Spinal cord (tissue), 10 donors: ENCODE results near the gene ING5. TPM values are rescaled to one million over a fixed set of nuclear protein-coding genes. Genes with fewer than 3 reads are reported as not detected.

Experiments used
- DNase-seq, 6 donors: peaks; one replicate each; pipeline versions ENCODE4 v3.0.0 to v3.0.0-alpha.2; 2013 to 2015; ENCODE audit warnings: low spot score in 6 of 6, low read depth in 4 of 6
- H3K27ac ChIP-seq: one replicate; pipeline ENCODE4 v1.5.1; 2013; ENCODE audit warnings: low read depth, low read length, control low read depth
- H3K27me3 ChIP-seq: one replicate; pipeline ENCODE4 v1.6.1; 2013; ENCODE audit warnings: low read length; ENCODE audit not compliant: control insufficient read depth, insufficient read depth
- H3K36me3 ChIP-seq: one replicate; pipeline ENCODE4 v1.6.1; 2013; ENCODE audit warnings: low read length; ENCODE audit not compliant: control insufficient read depth, insufficient read depth
- H3K4me1 ChIP-seq: one replicate; pipeline ENCODE4 v1.6.1; 2013; ENCODE audit warnings: low read length; ENCODE audit not compliant: control insufficient read depth, insufficient read depth
- H3K4me3 ChIP-seq: one replicate; pipeline ENCODE4 v1.5.1; 2013; ENCODE audit warnings: low read depth, low read length, control low read depth
- H3K9me3 ChIP-seq: one replicate; pipeline ENCODE4 v1.6.1; 2013; ENCODE audit warnings: low read length; ENCODE audit not compliant: control insufficient read depth, insufficient read depth
- WGBS: methylation state at CpG from one replicate; pipeline ENCODE4 v1.1.5; 2013; ENCODE audit warnings: missing lambda C conversion rate; ENCODE audit not compliant: insufficient coverage; 5-methylcytosine and 5-hydroxymethylcytosine counted together
- polyA plus RNA-seq, 2 donors: library from polyadenylated mRNA; unstranded; fragments of 120-200 nt; gene quantifications; one replicate each; pipeline ENCODE4 v1.2.1, GENCODE V29; 2013; ENCODE audit not compliant: insufficient read length in 2 of 2
- total RNA-seq, 2 donors: library from RNA; depleted of rRNA in 1 of 2; stranded (reverse); fragments of 120-200 nt in 1 of 2; fragments of >200 nt in 1 of 2; gene quantifications; one replicate each; pipeline versions ENCODE4 v1.2.3 to v1.2.4, GENCODE V29; 2013 to 2014
- donor health status: healthy.

The ING5 gene
- total and polyA plus RNA-seq, 4 donors: 29.9 to 51.2 (median 35.8) TPM

DNA sequence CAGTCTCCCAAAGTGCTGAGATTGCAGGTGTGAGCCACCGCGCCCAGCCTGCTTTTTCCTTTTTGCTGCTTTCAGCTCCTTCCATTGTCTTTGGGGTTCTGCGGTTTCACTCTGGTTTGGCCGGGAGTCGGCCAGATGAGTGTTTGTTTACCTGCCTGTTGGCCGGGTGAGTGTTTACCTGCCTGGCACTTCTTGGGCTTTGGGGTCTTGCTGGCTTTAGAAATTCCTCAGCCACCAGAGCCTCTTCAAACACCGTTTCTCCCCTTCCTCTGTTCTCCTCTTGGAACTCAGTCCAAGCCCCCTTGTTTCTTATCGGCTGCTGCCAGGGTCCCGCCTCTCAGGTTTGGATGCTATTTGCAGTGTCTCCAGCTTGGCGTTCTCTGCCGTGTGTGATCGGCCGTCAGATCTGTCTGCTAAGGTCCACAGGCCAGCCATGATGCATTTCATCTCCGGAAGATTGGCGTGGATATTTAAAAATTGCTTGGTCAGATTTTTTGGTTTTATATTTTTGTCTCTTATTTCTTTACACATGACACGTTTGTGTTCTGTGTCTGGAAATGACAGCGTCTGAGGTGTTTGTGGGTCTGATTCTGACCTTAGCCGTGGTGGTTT is 60.6 kb downstream of the ING5 start:
- Histone ChIP-seq H3K36me3 (peaks cover 38% of the 10 kb centered on the region), H3K27ac (no peak overlapping the region), H3K4me1 (no peaks in the 10 kb centered on the region), H3K9me3 (peaks cover 2% of the 10 kb centered on the region), H3K4me3 (no peak overlapping the region), H3K27me3 (no peaks in the 10 kb centered on the region)
- no peak for DNase-seq
- WGBS: 77% methylated on average over 12 of the region's 18 CpGs

DNA sequence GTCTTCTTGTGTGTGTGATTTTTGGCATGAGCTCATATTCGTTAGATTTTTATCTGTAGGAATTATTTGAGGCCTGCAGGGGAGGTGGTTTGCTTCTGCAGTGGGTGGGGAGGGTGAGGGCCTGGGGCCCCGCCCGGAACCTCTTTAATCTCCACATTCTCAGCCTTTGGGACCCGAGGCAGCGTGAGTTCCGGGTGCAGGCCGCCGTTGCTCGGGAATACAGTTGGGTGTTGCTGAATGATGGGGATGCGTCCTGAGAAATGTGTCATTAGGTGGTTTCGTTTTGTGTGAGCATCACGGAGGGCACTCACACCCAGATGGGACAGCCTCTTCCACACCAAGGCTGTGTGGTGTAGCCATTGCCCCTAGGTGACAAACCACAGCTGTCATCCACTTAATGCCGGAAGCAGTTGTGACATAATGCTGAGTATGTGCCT is 61.1 kb downstream of the ING5 start:
- WGBS: 65% methylated on average over 2 of the region's 13 CpGs
- no peaks in the 10 kb centered on the region for H3K4me1 ChIP-seq
- H3K27me3 ChIP-seq: no peaks in the 10 kb centered on the region
- no peak for DNase-seq
- peaks cover 43% of the 10 kb centered on the region for H3K36me3 ChIP-seq
- H3K4me3 ChIP-seq: no peak overlapping the region
- H3K9me3 ChIP-seq: peaks cover 2% of the 10 kb centered on the region
- no peak overlapping the region for H3K27ac ChIP-seq

DNA sequence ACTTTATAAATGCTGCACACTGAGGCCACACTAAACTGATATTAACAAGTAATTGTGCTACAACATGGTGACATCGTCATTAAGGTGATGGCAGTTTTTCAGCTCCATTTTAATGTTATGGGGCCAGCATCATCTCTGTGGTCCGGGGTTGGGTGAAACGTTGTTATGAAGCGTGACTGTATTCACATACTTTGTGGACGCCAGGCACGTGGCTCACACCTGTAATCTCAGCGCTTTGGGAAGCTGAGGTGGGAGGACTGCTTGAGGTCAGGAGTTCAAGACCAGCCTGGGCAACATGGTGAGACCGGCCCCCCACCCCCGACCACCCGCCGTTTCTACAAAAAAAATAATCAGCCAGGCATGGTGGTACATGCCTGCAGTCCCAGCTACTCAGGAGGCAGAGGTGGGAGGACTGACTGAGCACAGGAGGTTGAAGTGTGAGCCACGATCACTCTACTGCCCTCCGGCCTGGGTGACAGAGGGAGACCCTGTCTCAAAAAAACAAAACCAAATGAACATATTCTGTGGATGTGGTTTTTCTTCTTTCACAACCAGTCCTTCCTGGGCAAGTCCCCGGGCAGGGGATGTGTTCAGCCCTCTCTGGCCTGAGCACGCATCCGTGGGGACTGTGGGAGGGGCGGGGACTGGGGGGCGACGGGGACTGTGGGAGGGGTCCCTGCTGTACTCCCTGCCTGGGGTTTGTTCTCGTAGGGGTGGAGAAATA is 61.9 kb downstream of the ING5 start:
- no peaks in the 10 kb centered on the region for H3K4me1 ChIP-seq
- H3K4me3 ChIP-seq: no peak overlapping the region
- WGBS: 71% methylated on average over 13 of the region's 20 CpGs
- no peak overlapping the region for H3K27ac ChIP-seq
- no peaks in the 10 kb centered on the region for H3K27me3 ChIP-seq
- DNase-seq: no peak
- H3K36me3 ChIP-seq: peaks cover 47% of the 10 kb centered on the region
- peaks cover 2% of the 10 kb centered on the region for H3K9me3 ChIP-seq

DNA sequence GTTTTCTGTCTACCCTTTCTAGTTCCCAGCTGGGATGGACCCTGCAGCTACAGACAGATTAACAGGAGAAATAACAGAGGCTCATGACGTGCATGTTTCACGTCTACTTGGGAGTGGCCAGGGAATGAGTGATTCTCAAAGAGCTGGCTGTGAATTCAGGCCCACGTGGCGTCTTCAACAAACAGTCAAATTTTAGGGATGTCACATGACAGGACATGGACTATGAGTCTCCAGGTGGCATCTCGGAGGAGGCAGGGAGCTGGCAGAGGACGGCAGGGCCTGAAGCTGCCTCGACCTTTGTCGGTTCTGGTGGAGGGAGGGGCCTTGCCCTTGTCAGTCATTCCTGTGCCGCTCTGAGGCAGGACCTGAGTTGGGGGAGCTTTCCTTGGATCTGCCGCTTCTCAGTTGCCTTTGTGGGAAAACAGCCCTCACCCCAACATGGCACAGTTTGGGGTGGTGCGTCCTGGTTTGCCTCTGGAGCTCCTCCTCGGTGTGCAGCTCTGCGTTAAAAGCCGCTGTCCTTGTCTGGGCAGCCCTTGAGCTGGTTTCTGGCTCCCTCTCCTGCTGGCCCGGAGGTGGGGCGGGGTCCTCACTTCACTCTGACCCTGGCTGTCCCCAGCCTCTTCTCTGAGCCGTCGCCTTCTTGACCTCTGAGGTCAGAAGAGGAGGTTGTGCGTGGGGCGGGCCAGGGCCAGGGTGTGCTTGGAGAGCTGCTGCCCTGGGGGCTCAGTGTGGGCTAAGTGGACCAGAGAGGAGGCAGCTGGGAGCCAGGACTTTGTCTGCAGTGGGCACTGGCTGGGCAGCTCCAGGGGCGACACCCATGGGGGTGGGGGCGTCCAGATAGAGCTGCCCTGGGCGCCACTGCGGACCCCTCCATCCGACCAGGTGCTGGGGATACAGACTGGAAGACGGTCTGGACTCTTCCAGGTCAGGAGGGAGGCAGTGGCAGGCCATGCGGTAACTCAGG is 62.7 kb downstream of the ING5 start:
- peak overlapping the region; percentile 25 for H3K27ac ChIP-seq
- WGBS: 63% methylated on average over 27 of the region's 27 CpGs
- H3K4me3 ChIP-seq: no peak overlapping the region
- H3K4me1 ChIP-seq: no peaks in the 10 kb centered on the region
- peaks cover 2% of the 10 kb centered on the region for H3K9me3 ChIP-seq
- no peaks in the 10 kb centered on the region for H3K27me3 ChIP-seq
- peak in 1 of 6 donors; percentile 37 for DNase-seq
- peaks cover 51% of the 10 kb centered on the region for H3K36me3 ChIP-seq

DNA sequence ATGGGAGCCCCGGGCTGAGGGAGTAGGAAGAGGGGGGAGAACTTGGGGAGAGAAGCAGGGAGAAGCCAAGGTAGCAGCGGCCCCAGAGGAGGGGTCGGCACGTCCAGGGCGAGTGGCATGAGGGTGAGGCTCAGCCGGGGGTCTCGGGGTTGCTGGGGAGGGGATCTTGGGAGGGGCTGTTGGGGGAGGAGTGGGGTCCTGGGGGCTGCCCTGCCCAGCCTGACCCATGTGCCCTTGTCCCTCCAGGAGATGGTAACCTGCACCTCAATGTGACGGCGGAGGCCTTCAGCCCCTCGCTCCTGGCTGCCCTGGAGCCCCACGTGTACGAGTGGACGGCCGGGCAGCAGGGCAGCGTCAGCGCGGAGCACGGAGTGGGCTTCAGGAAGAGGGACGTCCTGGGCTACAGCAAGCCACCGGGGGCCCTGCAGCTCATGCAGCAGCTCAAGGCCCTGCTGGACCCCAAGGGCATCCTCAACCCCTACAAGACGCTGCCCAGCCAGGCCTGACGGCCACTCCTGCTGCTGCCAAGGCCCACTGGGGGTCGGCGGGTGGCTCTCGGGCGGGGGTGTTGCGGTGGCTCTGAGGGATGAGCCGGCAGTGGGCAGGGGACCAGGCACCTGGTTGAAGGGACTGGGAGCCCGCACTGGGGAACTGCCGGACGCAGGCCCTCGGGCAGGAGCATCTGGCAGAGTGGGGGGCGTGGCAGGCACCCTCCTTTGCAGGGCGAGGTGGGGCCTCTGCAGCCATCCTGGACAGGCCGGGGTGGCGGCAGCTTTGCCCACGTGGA is 65.8 kb downstream of the ING5 start:
- Histone ChIP-seq H3K4me1 (peaks cover 10% of the 10 kb centered on the region), H3K9me3 (no peaks in the 10 kb centered on the region), H3K27ac (no peak overlapping the region), H3K4me3 (no peak overlapping the region), H3K36me3 (peaks cover 59% of the 10 kb centered on the region), H3K27me3 (no peaks in the 10 kb centered on the region)
- DNase-seq: peak in 1 of 6 donors; percentile 0
- WGBS: 88% methylated on average over 32 of the region's 37 CpGs

DNA sequence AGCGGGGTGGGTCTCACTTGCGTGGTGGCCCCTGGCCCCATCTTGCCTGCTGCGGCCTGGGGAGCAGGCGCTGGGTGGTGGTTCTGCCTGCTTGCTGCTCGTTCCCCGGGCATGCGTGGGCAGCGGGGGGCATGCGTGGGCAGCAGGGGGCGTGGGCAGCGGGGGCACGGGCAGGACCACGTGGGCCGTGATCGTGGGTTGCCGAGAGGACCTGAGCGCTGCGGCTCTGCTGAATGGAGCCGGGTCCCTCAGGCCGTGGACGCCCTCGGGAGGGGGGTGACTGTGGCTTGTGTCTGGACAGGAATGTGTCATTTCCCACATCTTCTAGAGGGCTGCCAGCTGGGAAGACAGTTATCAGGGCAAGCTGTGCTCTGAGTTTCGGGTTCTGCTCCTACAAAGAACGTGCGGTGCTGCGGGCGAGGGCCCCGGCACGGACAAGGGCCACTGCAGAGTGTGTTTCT is 66.4 kb downstream of the ING5 start:
- no peaks in the 10 kb centered on the region for H3K27me3 ChIP-seq
- no peak overlapping the region for H3K27ac ChIP-seq
- no peaks in the 10 kb centered on the region for H3K9me3 ChIP-seq
- peak in 1 of 6 donors; percentile 0 for DNase-seq
- peaks cover 10% of the 10 kb centered on the region for H3K4me1 ChIP-seq
- 88% methylated on average over 29 of the region's 29 CpGs for WGBS
- no peak overlapping the region for H3K4me3 ChIP-seq
- H3K36me3 ChIP-seq: peaks cover 55% of the 10 kb centered on the region

DNA sequence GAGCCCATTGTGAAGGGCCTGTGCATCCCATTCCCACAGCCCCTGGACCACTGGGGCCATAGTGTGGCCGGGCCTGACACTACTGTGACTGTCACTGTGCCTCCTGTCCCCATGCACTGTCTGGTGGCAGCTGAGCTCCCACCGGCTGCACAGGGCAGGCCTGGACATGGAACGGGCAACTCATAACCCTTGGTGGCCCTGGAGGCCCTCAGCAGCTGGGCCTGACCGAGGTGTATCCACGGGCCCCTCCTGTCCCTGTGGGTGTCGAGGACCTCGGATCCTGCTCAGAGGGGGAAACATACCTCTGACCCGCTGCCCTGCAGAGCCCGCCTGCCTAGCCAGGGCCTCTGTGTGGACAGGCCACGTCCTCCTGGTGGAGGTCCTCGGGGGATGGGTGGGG is 67.0 kb downstream of the ING5 start:
- H3K36me3 ChIP-seq: peaks cover 51% of the 10 kb centered on the region
- H3K4me3 ChIP-seq: no peak overlapping the region
- 90% methylated on average over 11 of the region's 11 CpGs for WGBS
- no peaks in the 10 kb centered on the region for H3K9me3 ChIP-seq
- no peak overlapping the region for H3K27ac ChIP-seq
- H3K27me3 ChIP-seq: no peaks in the 10 kb centered on the region
- H3K4me1 ChIP-seq: peaks cover 10% of the 10 kb centered on the region
- no peak for DNase-seq

DNA sequence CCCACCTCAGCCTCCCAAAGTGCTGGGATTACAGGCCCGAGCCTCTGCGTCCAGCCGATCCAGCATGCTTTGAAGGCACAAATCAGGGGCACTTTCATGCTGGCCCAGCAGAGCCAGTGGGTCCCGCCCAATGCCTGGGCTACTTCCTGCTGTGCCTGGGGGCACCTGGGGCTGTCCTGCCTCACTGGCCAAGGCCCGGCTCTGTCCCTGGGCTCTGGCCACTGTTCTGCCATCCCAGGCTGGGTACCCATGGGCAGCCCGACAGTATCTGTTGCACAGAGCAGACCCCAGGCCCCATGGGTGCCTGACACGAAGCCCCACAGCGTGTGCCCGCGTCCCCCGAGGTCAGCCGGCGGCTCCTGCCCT is 68.0 kb downstream of the ING5 start:
- H3K4me3 ChIP-seq: no peak overlapping the region
- peaks cover 13% of the 10 kb centered on the region for H3K4me1 ChIP-seq
- no peaks in the 10 kb centered on the region for H3K9me3 ChIP-seq
- H3K27ac ChIP-seq: no peak overlapping the region
- peaks cover 44% of the 10 kb centered on the region for H3K36me3 ChIP-seq
- no peak for DNase-seq
- 79% methylated on average over 13 of the region's 13 CpGs for WGBS
- H3K27me3 ChIP-seq: no peaks in the 10 kb centered on the region
